Left cardiac atrium (tissue), 4 donors: ENCODE data around the gene TRAPPC2L. TPM values are rescaled to one million over a fixed set of nuclear protein-coding genes. Genes with fewer than 3 reads are reported as not detected.

Source experiments
- ATAC-seq, 2 donors: fragments of 200-7000 bp; cut with Tn5 transposase; one replicate each; pipeline ENCODE4 v1.9.1; 2020; ENCODE audit warnings: mild to moderate bottlenecking in 2 of 2, moderate library complexity in 2 of 2
- DNase-seq: peaks from one replicate; pipeline ENCODE4 v3.0.0-alpha.2; 2020
- intact Hi-C, 2 donors: fragments of 100-400 bp; cut with DNase I; formaldehyde crosslinking; loops; one replicate each; pipeline versions ENCODE4 v1.14.1 to v1.15.1; 2022 to 2023
- long read RNA-seq: library from polyadenylated mRNA; unstranded; transcript quantifications from one replicate; pipeline ENCODE4 v2.0.0, GENCODE V29; 2021
- total RNA-seq, 2 donors: library from RNA; stranded (reverse); fragmentation: NEBNext Ultra II Directional; extraction: Animal tissue kit (Norgen Biotek cat#: 25700); gene quantifications; one replicate each; pipeline ENCODE4 v1.2.1, GENCODE V29; 2021
- donor health status: DM: no; HTN: yes; CAD: no.
- donor health status: DM: no; HTN: yes; CAD: no; lungs with severe emphysema.
- donor health status: DM: yes; HTN: yes; CAD: no.
- donor health status: Dilated cardiomyopathy.

The TRAPPC2L gene
- total RNA-seq, result 10 to 100 TPM; 46.0 to 54.3 TPM
- long read RNA-seq, partial matches to known transcripts, result 1 of 16 reads
- long read RNA-seq, other reads (novel, unspliced or antisense), result 9 of 16 reads

DNA sequence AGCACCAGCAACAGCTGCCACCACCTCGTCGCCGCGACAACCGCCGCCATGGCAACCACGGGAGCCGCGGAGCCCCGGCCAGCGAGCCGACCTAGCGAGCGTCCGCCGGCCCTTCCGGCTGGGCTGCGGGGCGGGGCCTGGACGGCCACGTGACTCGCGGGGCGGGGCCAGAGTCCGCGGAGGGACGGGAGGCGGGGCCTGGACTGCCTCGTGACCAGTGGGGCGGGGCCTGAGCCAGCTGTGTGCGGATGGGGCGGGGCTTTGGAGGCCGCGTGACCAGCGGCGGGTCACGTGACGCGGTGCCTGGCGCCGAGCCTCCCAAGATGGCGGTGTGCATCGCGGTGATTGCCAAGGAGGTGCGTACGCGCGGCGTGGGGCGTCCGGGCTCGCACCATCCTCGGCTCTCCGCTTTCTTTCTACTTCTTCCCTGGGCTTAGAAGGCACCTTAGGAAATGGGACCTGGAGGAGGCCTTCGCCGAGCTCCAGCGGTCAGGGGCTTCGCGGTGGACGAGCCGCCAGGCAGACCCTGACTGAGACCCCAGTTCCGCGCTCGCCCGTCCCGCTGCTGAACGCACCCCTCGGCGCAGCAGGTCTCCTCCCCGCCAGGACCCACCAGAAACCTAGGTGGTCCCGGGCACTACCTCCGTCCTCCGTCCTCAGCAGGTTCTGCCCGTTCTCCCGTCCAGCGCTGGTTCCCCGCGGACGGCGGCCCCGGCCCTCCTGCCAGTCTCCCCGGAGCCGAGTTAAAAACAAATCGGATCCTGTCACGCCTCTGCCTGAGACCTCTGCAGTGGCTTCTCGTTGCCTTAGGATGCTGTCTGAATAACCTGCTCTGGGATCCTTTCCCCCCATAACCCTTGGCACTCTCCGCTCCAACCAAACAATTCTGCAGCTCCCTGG is at the start of gene TRAPPC2L, which contains the start of gene GALNS:
Gene TRAPPC2L (plus strand): TSS at position 300 of the 900 bp plus-strand sequence. CDS start 24 bp downstream, at position 324.
Gene GALNS (minus strand): TSS at position 120 of the 900 bp plus-strand sequence. CDS start 70 bp downstream, at position 50.
- intact Hi-C loops, result no loop called here
- peak; percentile 97 for ATAC-seq
- peak; percentile 99 for DNase-seq

DNA sequence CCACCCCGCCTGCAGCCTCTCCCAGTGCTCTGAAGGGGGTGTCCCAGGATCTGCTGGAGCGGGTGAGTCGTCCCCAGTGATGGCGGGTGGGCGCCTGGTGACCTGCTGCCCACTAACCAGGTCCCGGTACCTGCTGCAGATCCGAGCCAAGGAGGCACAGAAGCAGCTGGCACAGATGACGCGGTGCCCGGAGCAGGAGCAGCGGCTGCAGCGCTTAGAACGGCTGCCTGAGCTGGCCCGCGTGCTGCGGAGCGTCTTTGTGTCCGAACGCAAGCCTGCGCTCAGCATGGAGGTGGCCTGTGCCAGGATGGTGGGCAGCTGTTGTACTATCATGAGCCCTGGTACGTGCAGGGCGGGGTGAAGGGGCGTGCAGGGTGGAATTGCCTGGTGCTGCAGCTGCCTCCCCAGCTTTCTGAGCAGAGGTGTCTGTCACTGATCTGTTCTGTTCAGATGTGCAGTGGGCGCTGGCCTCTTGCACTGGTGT is 49.7 kb upstream of the TRAPPC2L start:
- DNase-seq (no peak), ATAC-seq (no peak)
- intact Hi-C loops, result no loop called here

DNA sequence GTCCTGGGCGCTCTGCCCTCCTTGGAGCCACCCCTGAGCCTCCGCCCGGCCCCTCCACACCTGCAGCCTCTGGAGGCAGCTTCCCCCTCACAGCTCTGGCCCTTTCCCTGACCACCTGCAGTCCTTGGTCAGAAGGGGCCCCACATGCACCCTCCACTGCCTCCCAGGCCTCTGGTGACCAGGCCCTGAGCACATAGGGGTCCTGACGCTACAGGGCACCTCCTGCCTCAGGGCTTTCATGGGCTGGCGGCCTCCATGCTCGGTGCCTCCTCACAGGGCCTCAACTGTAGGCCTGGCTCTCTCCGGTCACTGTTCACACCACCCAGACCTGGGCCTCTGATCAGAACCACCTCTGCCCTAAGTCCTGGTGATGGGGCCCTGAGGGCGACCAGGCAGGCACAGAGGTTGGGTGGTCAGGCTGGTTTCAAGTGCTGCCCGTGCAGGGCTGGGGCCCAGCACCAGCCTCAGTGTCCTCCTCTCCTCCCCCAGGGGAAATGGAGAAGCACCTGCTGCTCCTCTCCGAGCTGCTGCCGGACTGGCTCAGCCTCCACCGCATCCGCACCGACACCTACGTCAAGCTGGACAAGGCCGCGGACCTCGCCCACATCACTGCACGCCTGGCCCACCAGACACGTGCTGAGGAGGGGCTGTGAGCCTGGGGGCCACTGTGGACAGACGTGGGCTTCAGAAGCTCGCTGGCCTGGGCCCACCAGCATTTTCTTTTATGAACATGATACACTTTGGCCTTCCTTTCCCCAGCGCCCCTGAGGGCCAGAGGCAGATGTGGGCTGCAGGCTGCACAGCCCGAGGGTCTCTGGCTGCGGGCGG is 49.1 kb upstream of the TRAPPC2L start:
- DNase-seq (no peak), ATAC-seq (no peak)
- intact Hi-C loops, result no loop called here

DNA sequence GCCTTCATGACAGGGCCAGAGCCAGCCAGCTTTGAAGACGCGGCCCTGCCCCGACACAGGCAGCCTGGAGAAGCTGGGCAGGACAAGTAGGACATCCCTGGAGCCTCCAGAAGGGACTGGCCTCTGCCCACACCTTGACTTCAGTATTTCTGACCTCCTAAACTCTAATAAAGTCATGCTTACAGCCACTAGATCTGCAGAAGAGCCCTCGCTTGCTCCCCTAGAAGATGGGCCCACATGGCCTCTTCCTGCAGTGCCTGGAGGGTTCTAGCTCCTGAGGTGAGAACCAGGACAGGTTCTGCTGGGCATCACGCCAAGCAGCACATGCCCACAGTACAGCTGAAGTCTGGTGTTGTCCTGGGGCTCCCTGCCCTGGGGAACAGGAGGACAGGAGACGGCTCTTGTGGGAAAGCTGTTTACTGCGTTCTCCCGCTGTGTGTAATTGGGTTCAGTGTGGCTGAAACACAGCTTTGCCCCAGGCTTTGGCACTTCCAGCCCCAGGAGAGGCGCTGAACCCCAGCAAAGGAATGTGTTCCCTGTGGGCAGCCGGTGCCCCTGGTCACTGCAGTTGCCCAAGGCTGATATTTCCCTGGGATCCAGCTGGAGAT is 47.8 kb upstream of the TRAPPC2L start:
- DNase-seq (no peak), ATAC-seq (no peak)
- intact Hi-C loops, result no loop called here

- intact Hi-C loops, result loop anchor here (10.0 kb wide), 2 partner anchors 355 to 405 kb away; partner anchors contain the start of gene ZNF778 (in 1 of the 2)
- ATAC-seq (no peak), DNase-seq (no peak)
These were observed 47.2 kb upstream of the TRAPPC2L start for GRCh38 chr16:88809676-88810165.

DNA sequence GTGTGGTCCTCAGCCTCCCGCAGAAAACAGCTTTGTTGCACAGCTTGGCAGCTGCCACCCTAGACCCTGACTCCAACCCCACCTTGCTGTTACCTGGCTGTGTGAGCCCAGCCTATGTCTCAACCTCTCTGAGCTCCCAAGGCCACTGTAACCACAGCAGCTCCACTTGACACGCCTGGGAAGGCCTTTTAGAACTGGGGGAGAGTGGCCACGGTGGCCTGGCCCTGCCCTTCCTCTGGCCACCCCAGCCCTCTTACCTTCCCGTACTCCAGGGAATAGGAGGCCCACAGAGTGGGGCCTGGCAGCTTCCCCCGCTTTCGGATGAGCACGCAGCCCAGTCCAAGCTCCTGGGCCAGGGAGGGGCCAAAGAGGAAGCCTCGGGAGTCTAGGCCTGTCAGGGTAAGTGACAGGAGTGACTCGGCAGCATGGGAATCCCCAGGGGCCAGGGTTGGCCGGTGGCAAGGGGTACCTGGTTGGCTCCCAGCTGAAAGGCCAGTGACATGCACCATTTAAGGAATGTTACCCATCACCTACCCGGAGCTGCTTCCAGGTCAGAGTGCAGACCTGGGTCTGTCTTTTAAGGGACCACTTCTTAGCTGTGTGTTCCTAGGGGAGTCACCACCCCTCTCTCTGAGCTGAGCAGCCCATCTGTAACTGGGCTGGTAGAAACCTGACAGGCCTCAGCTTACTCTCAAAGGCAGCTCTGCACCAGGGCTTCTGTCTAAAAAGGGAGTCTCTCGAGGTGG is 46.6 kb upstream of the TRAPPC2L start:
- no peak for ATAC-seq
- DNase-seq, result no peak
- intact Hi-C loops, result loop anchor here (10.0 kb wide), 2 partner anchors 354 to 404 kb away; partner anchors contain the start of gene ZNF778 (in 1 of the 2)

GRCh38 chr16:88810912-88811768 is 45.8 kb upstream of the TRAPPC2L start:
- DNase-seq (peak; percentile 85), ATAC-seq (peak; percentile 78 to 86)
- intact Hi-C loops, result loop anchor here (10.0 kb wide), 2 partner anchors 354 to 404 kb away; partner anchors contain the start of gene ZNF778 (in 1 of the 2)

- intact Hi-C loops, result loop anchor here (10.0 kb wide), 2 partner anchors 353 to 403 kb away; partner anchors contain the start of gene ZNF778 (in 1 of the 2)
- DNase-seq, result peak; percentile 94
- peak; percentile 93 to 95 for ATAC-seq
These were observed 45.0 kb upstream of the TRAPPC2L start, which contains the start of gene APRT for GRCh38 chr16:88811769-88812512. Gene APRT (minus strand): TSS chr16:88811928. CDS start chr16:88811899, 29 bp downstream.

DNA sequence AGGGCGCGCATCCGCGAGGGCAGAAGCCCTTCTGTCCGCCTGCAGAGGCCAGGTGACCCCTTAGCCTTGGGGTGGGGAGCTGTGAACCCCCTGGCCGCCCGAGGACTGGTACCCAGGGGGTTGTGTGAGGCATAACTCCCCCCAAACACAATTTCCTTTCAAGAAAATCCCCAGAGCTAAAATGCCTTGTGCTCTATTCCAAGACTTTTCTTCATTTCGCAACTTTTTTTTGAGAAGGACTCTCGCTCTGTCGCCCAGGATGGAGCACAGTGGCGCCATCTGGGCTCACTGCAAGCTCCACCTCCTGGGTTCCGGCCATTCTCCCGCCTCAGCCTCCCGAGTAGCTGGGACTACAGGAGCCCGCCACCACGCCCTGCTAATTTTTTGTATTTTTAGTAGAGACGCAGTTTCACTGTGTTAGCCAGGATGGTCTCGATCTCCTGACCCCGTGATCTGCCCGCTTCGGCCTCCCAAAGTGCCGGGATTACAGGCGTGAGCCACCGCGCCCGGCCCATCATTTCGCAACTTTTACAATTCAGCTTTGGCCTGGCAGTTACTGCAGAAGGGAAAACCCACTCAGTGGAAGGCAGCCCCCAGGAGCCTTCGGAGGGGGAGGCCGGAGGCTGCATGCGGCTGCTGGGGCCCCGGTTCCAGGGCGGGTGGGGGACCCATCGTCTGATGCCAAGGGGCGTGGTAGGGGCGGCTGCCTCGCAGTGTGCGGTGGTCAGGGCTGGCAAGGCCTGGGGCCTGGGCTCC is 44.2 kb upstream of the TRAPPC2L start:
- ATAC-seq (peak; percentile 2 to 3), DNase-seq (peak; percentile 77)
- intact Hi-C loops, result loop anchor here (10.0 kb wide), 2 partner anchors 352 to 402 kb away; partner anchors contain the start of gene ZNF778 (in 1 of the 2)

- intact Hi-C loops, result loop anchor here (10.0 kb wide), 2 partner anchors 351 to 401 kb away; partner anchors contain the start of gene ZNF778 (in 1 of the 2)
- ATAC-seq, result no peak
- no peak for DNase-seq
These were observed 43.4 kb upstream of the TRAPPC2L start for GRCh38 chr16:88813269-88814143.

GRCh38 chr16:88814144-88814502 is 42.8 kb upstream of the TRAPPC2L start:
- ATAC-seq (no peak), DNase-seq (no peak)
- intact Hi-C loops, result loop anchor here (10.0 kb wide), 2 partner anchors 351 to 401 kb away; partner anchors contain the start of gene ZNF778 (in 1 of the 2)

GRCh38 chr16:88815227-88815626 is 41.7 kb upstream of the TRAPPC2L start:
- no peak for ATAC-seq
- intact Hi-C loops, result loop anchor here (10.0 kb wide), 2 partner anchors 350 to 400 kb away; partner anchors contain the start of gene ZNF778 (in 1 of the 2)
- DNase-seq, result no peak

DNA sequence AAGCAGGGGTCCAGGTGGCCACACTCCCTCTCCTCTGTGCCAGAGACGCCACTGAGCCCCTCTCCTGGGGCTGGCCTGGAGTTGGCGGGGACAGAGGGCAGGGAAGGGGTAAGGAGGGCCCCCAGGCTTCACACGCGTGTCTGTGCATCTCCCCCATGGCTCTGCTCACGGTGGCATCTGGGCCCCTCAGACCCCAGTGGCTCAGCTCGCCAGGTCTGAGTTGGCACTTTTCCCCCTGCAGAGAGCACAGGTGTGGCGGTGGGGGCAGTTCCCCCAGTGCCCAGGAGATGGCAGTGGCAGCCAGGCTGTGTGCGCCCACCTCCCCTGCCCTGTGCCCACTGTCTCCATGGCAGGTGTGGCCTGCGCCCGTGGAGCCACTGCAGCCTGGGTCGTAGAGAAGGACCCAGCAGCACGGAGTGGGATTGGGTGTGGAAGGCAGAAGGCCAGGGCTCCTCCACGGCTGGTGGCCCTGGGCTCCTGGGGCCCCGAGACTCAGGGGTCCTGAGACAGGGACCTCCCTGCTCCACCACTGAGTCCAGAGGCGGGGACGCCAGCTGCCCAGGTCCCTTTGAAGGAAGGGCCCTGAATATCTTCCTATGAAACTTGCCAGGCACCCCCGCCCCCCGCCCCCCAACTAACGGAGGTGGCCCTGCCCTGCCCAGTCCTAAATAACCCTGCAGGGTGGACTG is 40.9 kb upstream of the TRAPPC2L start:
- intact Hi-C loops, result loop anchor here (2.0 to 10.0 kb wide), 3 partner anchors 349 to 399 kb away; partner anchors contain the start of gene ZNF778 (in 1 of the 2)
- DNase-seq, result peak; percentile 45
- ATAC-seq, result no peak
